GM21526 (cell line): ENCODE results near the gene SIT1.

Experiments
- ATAC-seq: cut with Tn5 transposase; IDR thresholded peaks from one replicate; pipeline ENCODE4 v1.9.1; 2021; ENCODE audit warnings: moderate library complexity; ENCODE audit not compliant: unreplicated experiment, low FRiP score

Gene SIT1

GRCh38 chr9:35650341-35651158, at the start of gene SIT1:
SIT1 (minus strand) TSS chr9:35650931; CDS start chr9:35650853, 78 bp downstream.
- ATAC-seq = no peak

DNA sequence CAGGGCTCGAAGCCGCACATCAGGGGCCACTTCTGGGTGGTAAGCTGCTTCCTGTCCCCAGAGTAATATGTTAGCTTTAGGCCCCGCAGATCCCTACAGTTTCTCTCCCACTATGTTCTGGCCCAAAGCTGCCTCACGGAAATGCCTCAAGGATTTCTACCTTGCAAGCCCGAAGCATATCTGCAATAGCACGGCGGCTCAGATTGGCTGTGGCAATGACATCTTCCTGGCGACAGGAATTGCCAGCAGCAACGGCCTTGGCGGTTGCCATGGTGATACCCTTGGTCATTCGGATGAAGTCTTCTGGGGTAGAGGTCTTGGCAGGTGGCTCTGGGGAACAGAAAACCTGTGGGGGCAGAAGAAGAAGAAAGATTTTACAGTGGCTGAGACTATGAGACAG, 49.3 kb upstream of the SIT1 start:
- no peak for ATAC-seq

- no peak for ATAC-seq
Observed at GRCh38 chr9:35698231-35698630, 47.5 kb upstream of the SIT1 start.

DNA sequence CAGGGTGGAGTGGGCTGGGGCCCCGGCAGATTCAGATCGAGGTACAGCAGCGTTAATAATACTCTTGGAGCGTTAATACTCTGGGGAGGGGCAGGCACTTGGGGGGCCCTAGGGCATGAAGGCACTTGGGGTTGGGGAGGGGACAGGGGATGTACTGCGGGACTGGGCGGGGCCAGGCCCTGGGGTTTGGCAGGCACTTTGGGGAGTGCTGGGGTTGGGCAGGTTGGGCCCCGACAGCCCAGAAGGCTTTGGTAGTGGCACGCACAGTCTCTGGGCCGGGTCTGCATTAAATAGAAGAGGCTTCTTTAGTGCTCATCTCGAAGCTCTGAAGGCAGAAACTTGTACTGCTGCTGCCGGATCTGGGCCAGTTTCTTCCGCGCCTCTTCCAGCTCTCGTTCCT, 46.8 kb upstream of the SIT1 start:
- ATAC-seq = no peak

- peak; percentile 73 for ATAC-seq
Observed at GRCh38 chr9:35696520-35697215, 45.9 kb upstream of the SIT1 start.

DNA sequence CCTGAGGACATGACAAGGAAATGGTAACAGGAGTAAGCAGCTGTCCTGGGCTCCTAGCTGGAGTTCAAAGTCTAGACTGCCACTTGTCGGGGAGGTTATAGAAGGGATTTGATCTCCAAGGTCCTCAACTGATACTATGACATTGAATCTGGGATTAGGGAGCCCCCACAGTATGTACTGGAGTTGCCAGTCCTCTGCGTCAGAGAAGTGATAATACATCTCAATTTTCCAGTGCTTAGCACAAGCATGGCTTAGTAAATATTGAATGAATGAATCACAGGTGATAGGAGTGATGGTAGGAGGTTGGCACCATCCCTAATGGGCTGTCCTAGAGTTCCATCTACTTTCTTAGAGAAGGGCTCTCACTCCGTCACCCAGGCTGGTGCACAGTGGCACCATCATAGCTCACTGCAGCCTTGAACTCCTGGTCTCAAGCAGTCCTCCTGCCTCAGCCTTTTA, 45.2 kb upstream of the SIT1 start:
- no peak for ATAC-seq

GRCh38 chr9:35691757-35692301, 41.1 kb upstream of the SIT1 start:
- ATAC-seq = no peak

DNA sequence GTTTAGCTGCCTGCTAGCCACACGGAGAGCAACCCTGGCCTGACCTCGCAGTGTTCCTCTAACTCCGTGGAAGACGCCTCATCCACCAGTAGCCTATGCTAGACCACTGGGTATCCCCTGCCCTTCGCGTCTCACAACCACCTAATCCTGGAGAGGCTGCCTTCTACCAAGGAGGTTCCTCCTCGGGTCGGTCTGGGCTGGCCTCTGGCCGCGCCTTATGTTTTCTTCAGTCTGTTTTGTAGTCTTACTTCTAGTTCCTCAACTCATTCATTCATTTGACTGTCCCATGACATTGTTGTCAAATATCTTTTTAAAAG, 40.6 kb upstream of the SIT1 start:
- no peak for ATAC-seq

GRCh38 chr9:35690614-35691333, 40.0 kb upstream of the SIT1 start:
- no peak for ATAC-seq

DNA sequence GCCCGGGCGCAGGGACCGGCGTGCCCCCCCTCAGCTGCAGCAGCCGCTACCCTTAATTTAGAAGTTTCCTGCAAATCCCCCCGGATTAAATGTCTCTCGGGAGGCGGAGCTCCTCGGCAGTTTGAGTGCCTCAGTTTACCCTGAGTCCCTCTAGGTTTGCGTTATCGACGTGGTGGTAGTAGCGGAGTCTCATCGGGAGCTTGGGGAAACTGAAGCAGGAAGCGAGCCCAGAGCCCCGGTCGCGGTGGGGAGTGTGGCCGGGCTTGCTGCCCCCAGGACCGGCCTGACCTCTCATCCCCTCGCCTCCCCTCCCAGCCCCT, 39.5 kb upstream of the SIT1 start:
- no peak for ATAC-seq

DNA sequence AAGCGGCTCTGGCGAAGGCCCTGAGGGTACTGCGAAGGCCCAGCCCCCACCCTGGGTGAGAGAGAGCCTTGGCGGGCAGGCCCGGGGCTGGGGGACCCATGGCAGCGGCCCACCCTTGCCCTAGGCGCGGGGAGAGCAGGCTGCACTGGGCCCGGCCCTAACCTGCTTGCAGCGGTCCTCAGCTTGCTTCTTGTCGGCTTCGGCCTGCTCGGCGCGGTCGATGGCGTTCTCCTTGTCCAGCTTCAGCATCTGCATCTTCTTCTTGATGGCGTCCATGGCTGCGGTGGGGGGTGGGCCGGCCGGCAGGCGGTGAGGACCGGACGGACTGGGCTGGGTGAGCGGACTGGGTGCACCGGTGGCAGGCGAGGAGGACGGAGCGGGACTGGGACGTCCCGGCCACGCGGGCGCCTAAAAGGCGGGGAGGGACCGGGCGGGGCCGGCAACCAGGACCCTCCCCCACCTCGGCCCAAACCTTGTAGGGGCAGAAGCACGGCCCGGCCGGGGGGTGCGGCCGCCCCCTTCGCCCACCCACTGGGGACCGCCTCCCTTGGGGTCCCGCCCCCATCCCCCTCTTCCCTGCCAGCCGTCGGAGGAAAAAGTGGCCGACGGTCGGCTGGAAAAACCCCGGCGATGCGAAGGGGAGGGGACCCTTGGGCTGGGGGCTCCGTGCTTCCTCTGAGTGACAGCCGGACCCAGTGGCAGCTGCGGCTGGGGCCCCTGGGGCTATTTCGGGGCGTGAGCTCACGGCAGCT, 39.0 kb upstream of the SIT1 start, which contains the start of gene TPM2:
TPM2 (minus strand) TSS at position 384 of the 752 bp plus-strand sequence; CDS start at position 276, 108 bp downstream.
- ATAC-seq = no peak

GRCh38 chr9:35688558-35689541, 38.1 kb upstream of the SIT1 start:
- ATAC-seq = no peak

- no peak for ATAC-seq
Observed at GRCh38 chr9:35687972-35688557, 37.3 kb upstream of the SIT1 start.

DNA sequence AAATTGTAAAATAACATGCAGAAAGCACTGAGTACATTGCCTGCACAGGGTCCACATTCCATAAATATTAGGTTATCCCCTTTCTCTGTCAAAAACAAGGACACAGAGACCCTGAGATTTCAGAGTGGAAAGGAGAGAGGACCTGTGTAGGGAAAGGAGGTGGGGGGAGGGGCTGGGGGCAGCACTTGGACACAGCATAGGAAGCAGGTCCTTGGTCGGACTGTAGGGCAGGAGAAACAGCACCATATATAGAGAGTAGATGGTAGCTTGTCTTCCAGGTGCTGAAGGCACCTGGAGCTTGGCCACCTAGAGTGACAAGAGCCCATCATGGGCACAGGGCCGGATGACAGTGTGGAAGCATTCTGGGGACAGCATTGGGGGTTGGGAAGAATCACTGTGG, 36.6 kb upstream of the SIT1 start:
- ATAC-seq = no peak

DNA sequence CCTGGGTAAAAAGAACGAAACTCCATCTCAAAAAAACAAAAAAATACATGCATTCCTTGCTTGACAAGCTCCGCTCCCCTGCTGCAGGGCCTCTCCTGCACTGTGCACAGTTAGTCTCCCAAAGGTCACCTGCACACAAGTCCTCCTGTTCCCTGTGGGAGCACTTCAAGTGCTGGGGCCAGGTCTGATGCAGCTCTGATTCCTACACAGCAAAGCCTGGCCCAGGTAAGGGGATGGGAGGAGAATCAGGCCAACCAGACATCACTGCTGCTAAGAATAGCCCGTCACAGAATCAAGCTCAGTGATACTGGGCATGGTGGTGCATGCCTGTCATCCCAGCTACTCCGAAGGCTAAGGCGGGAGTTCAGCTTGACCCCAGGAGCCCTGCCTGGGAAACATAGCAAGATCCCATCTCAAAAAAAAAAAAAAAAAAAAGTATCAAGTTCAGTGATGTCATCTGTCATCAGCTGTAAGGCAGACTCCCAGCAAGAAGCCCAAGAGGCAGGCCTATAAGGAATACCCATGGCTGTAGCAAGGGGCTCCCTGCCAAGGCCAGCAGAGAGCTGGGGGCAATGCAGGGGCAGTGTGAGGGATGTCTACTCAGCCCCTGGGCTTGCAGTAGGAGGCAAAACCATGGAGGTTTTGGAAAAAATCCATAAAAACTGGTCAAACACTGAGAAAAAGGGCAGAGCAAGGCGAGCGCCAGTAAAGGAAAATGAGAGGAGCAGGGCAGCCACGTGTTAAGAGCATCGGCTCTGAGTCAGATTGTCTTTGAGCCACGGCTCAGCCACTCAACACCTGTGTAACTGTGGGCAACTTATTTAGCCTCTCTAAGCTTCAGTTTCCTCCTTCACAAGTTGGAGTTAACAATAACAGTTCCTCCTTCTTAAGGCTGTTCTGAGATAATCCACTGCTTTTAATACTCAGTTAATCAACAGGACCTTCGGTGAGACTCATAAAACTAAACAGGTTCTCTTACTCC, 35.8 kb upstream of the SIT1 start:
- no peak for ATAC-seq

DNA sequence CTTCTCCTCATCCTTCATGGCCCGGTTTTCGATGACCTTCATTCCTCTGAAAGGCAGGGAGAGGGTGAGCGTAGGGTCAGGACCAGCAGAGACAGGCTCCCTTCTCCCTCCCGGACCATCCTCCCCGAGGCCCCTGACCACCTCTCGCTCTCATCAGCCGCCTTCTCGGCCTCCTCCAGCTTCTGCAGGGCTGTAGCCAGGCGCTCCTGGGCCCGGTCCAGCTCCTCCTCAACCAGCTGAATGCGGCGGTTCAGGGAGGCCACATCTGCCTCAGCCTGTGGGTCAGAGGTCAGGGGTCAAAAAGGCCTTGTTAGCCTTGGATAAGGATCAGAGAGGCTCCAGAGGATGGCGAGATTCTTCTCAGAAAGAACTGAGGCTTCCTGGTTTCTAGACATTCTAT, 34.8 kb upstream of the SIT1 start:
- no peak for ATAC-seq

- no peak for ATAC-seq
Observed at GRCh38 chr9:35684921-35685320, 34.2 kb upstream of the SIT1 start.

DNA sequence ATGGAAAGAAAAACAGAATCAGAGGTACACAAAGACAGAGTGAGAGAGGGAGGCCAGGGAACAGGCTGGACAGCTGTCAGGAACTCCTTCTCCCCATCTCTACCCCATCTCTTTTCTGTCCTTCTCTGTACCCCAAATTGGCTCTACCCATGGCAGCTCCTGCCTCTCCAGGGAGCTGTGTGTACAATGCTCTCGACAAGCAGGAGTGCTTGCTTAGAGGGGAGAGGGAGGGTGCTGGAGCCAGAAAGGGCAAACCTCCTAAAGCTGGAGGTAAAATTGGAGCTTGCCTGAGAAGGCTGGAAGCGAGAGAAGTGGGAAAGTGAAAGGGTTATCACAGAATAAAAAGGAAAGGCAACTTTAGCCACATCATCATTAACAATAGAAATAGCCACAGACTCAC, 32.6 kb upstream of the SIT1 start:
- ATAC-seq = no peak
